DND-41 (cell line): Measurements from ENCODE around the gene IGSF22.

ENCODE experiments used
- ATAC-seq: fragments of 200-7000 bp; cut with Tn5 transposase; 3 replicates; pipeline ENCODE4 v1.9.1; 2021; ENCODE audit warnings: low read depth; ENCODE audit not compliant: insufficient read depth
- DNase-seq: peaks from one replicate; pipeline ENCODE4 v3.0.0-alpha.2; 2020
- H2AFZ ChIP-seq: 2 replicates; pipeline ENCODE4 v1.6.0; 2012; ENCODE audit warnings: low read depth, low read length
- H3K27ac ChIP-seq: 2 replicates; pipeline ENCODE4 v1.5.1; 2012; ENCODE audit warnings: low read length, inconsistent platforms
- H3K27me3 ChIP-seq: fragments of 200-600 bp; sonication (generic); 2 replicates; pipeline ENCODE4 v1.6.0; 2012; ENCODE audit warnings: low read length, mild to moderate bottlenecking, inconsistent platforms; ENCODE audit not compliant: insufficient read depth, poor library complexity
- H3K36me3 ChIP-seq: 2 replicates; pipeline ENCODE4 v1.5.1; 2012; ENCODE audit warnings: low read length, inconsistent platforms; ENCODE audit not compliant: insufficient read depth
- H3K4me1 ChIP-seq: 2 replicates; pipeline ENCODE4 v1.5.1; 2012; ENCODE audit warnings: mild to moderate bottlenecking, low read length; ENCODE audit not compliant: insufficient read depth
- H3K4me2 ChIP-seq: 2 replicates; pipeline ENCODE4 v1.6.0; 2012; ENCODE audit warnings: mild to moderate bottlenecking, moderate library complexity, low read length, inconsistent platforms; ENCODE audit not compliant: insufficient read depth
- H3K4me3 ChIP-seq, 2 experiments: fragments of 200-600 bp in 1 of 2; shearing (Covaris generic) in 1 of 2; 2 replicates each; pipeline ENCODE4 v1.5.1; 2012 to 2016; ENCODE audit warnings: inconsistent platforms in 2 of 2, low read length in 2 of 2, mild to moderate bottlenecking in 2 of 2, low read depth in 1 of 2, moderate library complexity in 1 of 2
- H3K79me2 ChIP-seq: 2 replicates; pipeline ENCODE4 v1.6.0; 2012; ENCODE audit warnings: low read length, inconsistent platforms; ENCODE audit not compliant: insufficient read depth
- H3K9ac ChIP-seq: 2 replicates; pipeline ENCODE4 v1.6.0; 2012; ENCODE audit warnings: low read depth, mild to moderate bottlenecking, inconsistent platforms, low read length, moderate library complexity
- H3K9me3 ChIP-seq: 2 replicates; pipeline ENCODE4 v1.5.1; 2012; ENCODE audit warnings: low read length, moderate library complexity, mild to moderate bottlenecking, inconsistent platforms; ENCODE audit not compliant: insufficient read depth, severe bottlenecking
- H4K20me1 ChIP-seq: 2 replicates; pipeline ENCODE4 v1.6.0; 2012; ENCODE audit warnings: low read length; ENCODE audit not compliant: insufficient read depth
- CTCF ChIP-seq: IDR thresholded peaks from 2 replicates; pipeline ENCODE4 v1.5.1; 2012; ENCODE audit warnings: borderline replicate concordance, low read length, moderate library complexity, mild to moderate bottlenecking; ENCODE audit not compliant: poor library complexity, severe bottlenecking; ENCODE audit errors: extremely low read depth
- EZH2 ChIP-seq: IDR thresholded peaks from 3 replicates; pipeline ENCODE4 v1.6.1; 2012; ENCODE audit warnings: borderline replicate concordance, low read depth, mild to moderate bottlenecking, moderate library complexity, low read length, inconsistent platforms; ENCODE audit not compliant: severe bottlenecking

The IGSF22 gene

GRCh38 chr11:18703001-18703763 lies 22.8 kb downstream of the IGSF22 start:
- H3K9me3 ChIP-seq = no peaks in the 10 kb centered on the region
- H3K27ac ChIP-seq = no peak overlapping the region
- H3K79me2 ChIP-seq = no peaks in the 10 kb centered on the region
- H3K27me3 ChIP-seq = peaks cover 5% of the 10 kb centered on the region
- H3K4me1 ChIP-seq = peaks cover 18% of the 10 kb centered on the region
- no peak overlapping the region for H3K9ac ChIP-seq
- no peak for ATAC-seq
- no peak overlapping the region for H2AFZ ChIP-seq
- H3K4me2 ChIP-seq = no peak overlapping the region
- DNase-seq = no peak
- no peak for TF ChIP-seq EZH2
- no peak for TF ChIP-seq CTCF
- H3K4me3 ChIP-seq = no peak overlapping the region
- H3K36me3 ChIP-seq = no peaks in the 10 kb centered on the region
- H4K20me1 ChIP-seq = no peaks in the 10 kb centered on the region; the same call in 1 of the 2 replicates

- Histone ChIP-seq H3K9me3 (no peaks in the 10 kb centered on the region), H4K20me1 (no peaks in the 10 kb centered on the region; the same call in 1 of the 2 replicates), H3K9ac (no peak overlapping the region), H3K27ac (no peak overlapping the region), H3K79me2 (no peaks in the 10 kb centered on the region), H3K36me3 (no peaks in the 10 kb centered on the region), H3K4me1 (peaks cover 21% of the 10 kb centered on the region), H3K27me3 (peaks cover 5% of the 10 kb centered on the region), H3K4me3 (no peak overlapping the region), H3K4me2 (no peak overlapping the region), H2AFZ (no peak overlapping the region)
- ATAC-seq (no peak), DNase-seq (no peak)
- TF ChIP-seq EZH2 (no peak), CTCF (no peak)
Measured at GRCh38 chr11:18701614-18702216, 24.3 kb downstream of the IGSF22 start.

- no peak overlapping the region for H2AFZ ChIP-seq
- no peak overlapping the region for H3K9ac ChIP-seq
- no peak overlapping the region for H3K4me3 ChIP-seq
- ATAC-seq (no peak), DNase-seq (no peak)
- peaks cover 5% of the 10 kb centered on the region for H3K27me3 ChIP-seq
- H3K79me2 ChIP-seq = no peaks in the 10 kb centered on the region
- no peaks in the 10 kb centered on the region; the same call in 1 of the 2 replicates for H4K20me1 ChIP-seq
- H3K4me1 ChIP-seq = peaks cover 21% of the 10 kb centered on the region
- no peak overlapping the region for H3K4me2 ChIP-seq
- TF ChIP-seq CTCF = no peak
- no peak for TF ChIP-seq EZH2
- H3K9me3 ChIP-seq = no peaks in the 10 kb centered on the region
- no peak overlapping the region for H3K27ac ChIP-seq
- H3K36me3 ChIP-seq = no peaks in the 10 kb centered on the region
Measured at GRCh38 chr11:18700872-18701271, 25.1 kb downstream of the IGSF22 start.
